Measurements from ENCODE around the gene NDUFS8.

Gene NDUFS8

GRCh38 chr11:68080860-68081259, 50.4 kb downstream of the NDUFS8 start:
- DNase-seq (ENCODE audit: low spot score): no peak

GRCh38 chr11:68081691-68082090, 51.2 kb downstream of the NDUFS8 start:
- DNase-seq (ENCODE audit: low spot score): no peak

GRCh38 chr11:68082481-68082880, 52.0 kb downstream of the NDUFS8 start:
- no peak for DNase-seq (ENCODE audit: low spot score)

- DNase-seq (ENCODE audit: low spot score): no peak
These were observed 53.0 kb downstream of the NDUFS8 start for GRCh38 chr11:68083517-68083916.
